Mesothelial cell of epicardium (in vitro differentiated cells): ENCODE data around the gene CITED2. TPM values are rescaled to one million over a fixed set of nuclear protein-coding genes. Genes with fewer than 3 reads are reported as not detected.

ENCODE experiments used
- DNase-seq, 2 experiments: peaks; one replicate each; pipeline ENCODE4 v3.0.0; 2021; ENCODE audit warnings: low spot score in 2 of 2; ENCODE audit not compliant: unreplicated experiment in 2 of 2
- H3K27ac Mint-ChIP-seq: 2 replicates; pipeline ENCODE4 v1.8.0; 2021; ENCODE audit warnings: mixed read lengths
- H3K27me3 Mint-ChIP-seq: 2 replicates; pipeline ENCODE4 v1.8.0; 2021; ENCODE audit warnings: low read depth, mixed read lengths
- H3K36me3 Mint-ChIP-seq: 2 replicates; pipeline ENCODE4 v1.8.0; 2021; ENCODE audit warnings: mixed read lengths
- H3K4me1 Mint-ChIP-seq: 2 replicates; pipeline ENCODE4 v1.8.0; 2021; ENCODE audit warnings: mixed read lengths
- H3K4me3 Mint-ChIP-seq: 2 replicates; pipeline ENCODE4 v1.8.0; 2021; ENCODE audit warnings: mild to moderate bottlenecking, moderate library complexity, mixed read lengths
- H3K9me3 Mint-ChIP-seq: 2 replicates; pipeline ENCODE4 v1.8.0; 2021; ENCODE audit warnings: mixed read lengths
- CTCF ChIP-seq: fragments of 200-600 bp; sonication (generic); IDR thresholded peaks from one replicate; pipeline ENCODE4 v1.5.0; 2021; ENCODE audit warnings: antibody characterized with exemption; ENCODE audit not compliant: unreplicated experiment
- total RNA-seq: library from RNA; stranded (reverse); gene quantifications from 3 replicates; pipeline ENCODE4 v1.2.1, GENCODE V29; 2021

CITED2 gene
- total RNA-seq, 1 donor from 2014 or later = 85.0 TPM

DNA sequence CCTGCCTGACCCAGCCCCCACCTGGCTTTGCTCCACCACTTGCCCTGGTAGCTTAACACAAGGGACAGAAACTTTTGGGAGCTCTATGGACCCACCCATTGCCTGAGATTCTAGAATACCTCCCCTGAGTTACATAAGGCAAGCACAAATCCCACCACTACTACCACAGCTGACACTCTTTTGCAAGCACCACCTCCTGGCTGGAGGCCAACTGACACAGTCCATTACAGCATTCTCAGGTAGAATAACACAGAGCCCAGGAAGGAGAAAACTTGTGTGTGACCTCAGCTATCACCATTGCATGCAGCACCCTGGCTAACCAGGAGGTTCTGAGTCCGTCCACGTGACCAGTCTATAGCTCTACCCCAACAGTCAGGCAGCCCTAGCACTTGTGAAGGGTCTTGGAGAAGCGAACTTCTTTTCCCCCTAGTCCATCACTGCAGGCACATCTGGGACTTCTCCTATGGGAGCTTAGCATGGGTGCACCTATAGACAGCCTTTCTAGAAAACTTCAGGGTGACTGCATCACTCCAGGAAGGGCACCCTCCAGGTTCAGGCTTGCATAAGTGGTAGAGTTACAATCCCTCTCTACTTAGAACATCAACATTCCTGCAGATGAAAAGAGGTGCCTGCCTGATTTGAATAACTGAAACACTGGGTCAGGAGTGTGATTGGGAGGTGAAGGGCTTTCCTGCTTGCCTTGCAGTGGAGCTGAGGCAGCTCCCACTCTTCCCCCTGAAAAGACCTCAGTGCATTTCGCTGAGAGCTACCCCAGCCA, 30.1 kb downstream of the CITED2 start:
- no peak overlapping the region for H3K27ac Mint-ChIP-seq

GRCh38 chr6:139343052-139343750, 31.2 kb downstream of the CITED2 start:
- peaks cover 10% of the 10 kb centered on the region for H3K4me1 Mint-ChIP-seq
- peaks cover 21% of the 10 kb centered on the region for H3K9me3 Mint-ChIP-seq
- no peak overlapping the region for H3K27ac Mint-ChIP-seq
- H3K27me3 Mint-ChIP-seq = no peaks in the 10 kb centered on the region
- no peak overlapping the region for H3K4me3 Mint-ChIP-seq
- peaks cover 7% of the 10 kb centered on the region for H3K36me3 Mint-ChIP-seq
- no peak for TF ChIP-seq CTCF
- DNase-seq = no peak

More for the DNA sequence above, 30.1 kb downstream of the CITED2 start:
- Mint-ChIP-seq H3K36me3 (peaks cover 7% of the 10 kb centered on the region), H3K9me3 (peaks cover 26% of the 10 kb centered on the region), H3K4me1 (peaks cover 20% of the 10 kb centered on the region), H3K4me3 (no peak overlapping the region), H3K27me3 (no peaks in the 10 kb centered on the region)
- no peak for DNase-seq
- no peak for TF ChIP-seq CTCF

DNA sequence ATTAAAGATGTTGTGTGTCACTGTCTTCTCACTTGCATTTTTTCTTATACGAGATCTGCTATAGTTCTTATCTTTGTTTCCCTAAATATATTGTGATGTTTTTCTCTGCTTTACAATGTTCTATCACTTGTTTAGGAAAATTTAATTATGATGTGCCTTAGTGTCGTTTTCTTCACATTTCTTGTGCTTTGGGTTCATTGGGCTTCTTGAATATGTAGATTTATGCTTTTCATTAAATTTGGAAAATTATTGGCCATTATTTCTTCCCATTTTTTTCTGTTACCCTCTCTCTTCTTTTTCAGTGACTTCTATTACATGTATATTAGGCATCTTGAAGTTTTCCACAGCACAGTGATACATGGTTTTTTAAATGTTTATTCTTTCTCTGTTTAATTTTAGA, 33.4 kb downstream of the CITED2 start:
- Mint-ChIP-seq H3K27me3 (no peaks in the 10 kb centered on the region), H3K27ac (no peak overlapping the region), H3K9me3 (peaks cover 16% of the 10 kb centered on the region), H3K4me1 (peaks cover 18% of the 10 kb centered on the region), H3K4me3 (no peak overlapping the region), H3K36me3 (peaks cover 7% of the 10 kb centered on the region)
- no peak for TF ChIP-seq CTCF
- no peak for DNase-seq

- no peak for TF ChIP-seq CTCF
- H3K36me3 Mint-ChIP-seq = peaks cover 7% of the 10 kb centered on the region
- no peak overlapping the region for H3K4me3 Mint-ChIP-seq
- no peak for DNase-seq
- H3K27ac Mint-ChIP-seq = no peak overlapping the region
- H3K9me3 Mint-ChIP-seq = peaks cover 15% of the 10 kb centered on the region
- H3K27me3 Mint-ChIP-seq = no peaks in the 10 kb centered on the region
- peaks cover 20% of the 10 kb centered on the region for H3K4me1 Mint-ChIP-seq
These were observed 35.7 kb downstream of the CITED2 start for GRCh38 chr6:139338795-139339194.

DNA sequence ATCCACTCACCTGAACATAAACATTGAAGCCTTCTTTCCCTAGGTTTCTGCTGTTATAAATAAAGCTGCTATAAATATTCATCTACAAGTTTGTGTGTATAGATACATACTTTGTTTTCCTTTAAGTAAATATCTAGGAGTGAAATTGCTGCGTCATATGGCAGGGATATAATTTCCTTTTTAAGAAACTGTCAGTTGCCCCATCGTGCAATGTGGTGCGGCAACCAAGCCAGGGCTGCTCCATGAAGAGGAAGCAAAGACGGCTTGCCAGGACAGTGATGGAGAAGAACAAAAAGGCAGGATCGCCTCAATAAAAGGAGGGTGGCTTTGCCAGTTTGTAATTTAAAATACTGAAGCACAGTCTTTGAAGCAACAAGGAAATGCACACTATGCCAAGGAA, 36.6 kb downstream of the CITED2 start:
- Mint-ChIP-seq H3K27ac (no peak overlapping the region), H3K9me3 (peaks cover 17% of the 10 kb centered on the region), H3K36me3 (peaks cover 7% of the 10 kb centered on the region), H3K4me1 (peaks cover 20% of the 10 kb centered on the region), H3K27me3 (no peaks in the 10 kb centered on the region), H3K4me3 (no peak overlapping the region)
- no peak for TF ChIP-seq CTCF
- no peak for DNase-seq
